DMS53 treated with DMSO at 0.1 percent for 48 hours (cell line): ENCODE results near the gene CLPTM1.

Experiments
- DNase-seq: peaks from one replicate; lab custom pipeline; 2025; ENCODE audit not compliant: unreplicated experiment; lab: John Stamatoyannopoulos, UW

Gene CLPTM1

GRCh38 chr19:45008552-45008951 lies 53.4 kb downstream of the CLPTM1 start:
- no peak for DNase-seq

- DNase-seq = no peak
Measured at GRCh38 chr19:45009625-45010255, 54.6 kb downstream of the CLPTM1 start.

- no peak for DNase-seq
Measured at GRCh38 chr19:45010306-45010705, 55.1 kb downstream of the CLPTM1 start.

GRCh38 chr19:45011959-45012358 lies 56.8 kb downstream of the CLPTM1 start:
- no peak for DNase-seq

- peak; percentile 12 for DNase-seq
Measured at GRCh38 chr19:45016388-45017314, 61.5 kb downstream of the CLPTM1 start.

GRCh38 chr19:45019187-45019586 lies 64.0 kb downstream of the CLPTM1 start:
- DNase-seq = no peak

GRCh38 chr19:45020071-45020470 lies 64.9 kb downstream of the CLPTM1 start:
- no peak for DNase-seq

GRCh38 chr19:45021971-45022370 lies 66.8 kb downstream of the CLPTM1 start:
- DNase-seq = no peak

- no peak for DNase-seq
Measured at GRCh38 chr19:45023048-45023447, 67.9 kb downstream of the CLPTM1 start.

GRCh38 chr19:45025264-45025663 lies 70.1 kb downstream of the CLPTM1 start:
- DNase-seq = no peak

- no peak for DNase-seq
Measured at GRCh38 chr19:45027371-45027770, 72.2 kb downstream of the CLPTM1 start.

- DNase-seq = no peak
Measured at GRCh38 chr19:45030825-45031224, 75.6 kb downstream of the CLPTM1 start.

- DNase-seq = no peak
Measured at GRCh38 chr19:45032421-45032820, 77.2 kb downstream of the CLPTM1 start.

GRCh38 chr19:45035755-45036154 lies 80.6 kb downstream of the CLPTM1 start:
- no peak for DNase-seq

GRCh38 chr19:45037393-45038169 lies 82.4 kb downstream of the CLPTM1 start:
- DNase-seq = no peak

- DNase-seq = peak; percentile 51
Measured at GRCh38 chr19:45038931-45039893, 84.0 kb downstream of the CLPTM1 start, which contains the start of gene CLASRP. TSS of gene CLASRP (plus strand) at chr19:45039045. CDS start at chr19:45040213, 1,168 bp downstream.

- DNase-seq = no peak
Measured at GRCh38 chr19:45040059-45040771, 85.0 kb downstream of the CLPTM1 start.

- no peak for DNase-seq
Measured at GRCh38 chr19:45041125-45041524, 85.9 kb downstream of the CLPTM1 start.
